Coronary artery (tissue), 2 donors: ENCODE measurements around the gene NUP42.
"Not testable (repeated sequence)": the region's sequence is repeated elsewhere in the genome, so short reads cannot be mapped to it uniquely, and the experiment has no call there.

Source experiments
- DNase-seq: peaks from one replicate; pipeline ENCODE4 v3.0.0-alpha.2; 2017; ENCODE audit warnings: low spot score
- H3K27ac ChIP-seq, 2 donors: fragments of 200-600 bp; sonication (generic); one replicate each; pipeline ENCODE4 v1.5.1; 2016 to 2019
- H3K4me3 ChIP-seq: fragments of 200-600 bp; sonication (generic); 2 replicates; pipeline ENCODE4 v1.5.1; 2016; ENCODE audit warnings: mild to moderate bottlenecking, moderate library complexity
- TF ChIP-seq, protein P1 (sequence below): fragments of 200-600 bp; sonication (generic); IDR thresholded peaks from one replicate; pipeline ENCODE4 v1.5.1; 2019; ENCODE audit warnings: antibody characterized with exemption

Gene NUP42

DNA sequence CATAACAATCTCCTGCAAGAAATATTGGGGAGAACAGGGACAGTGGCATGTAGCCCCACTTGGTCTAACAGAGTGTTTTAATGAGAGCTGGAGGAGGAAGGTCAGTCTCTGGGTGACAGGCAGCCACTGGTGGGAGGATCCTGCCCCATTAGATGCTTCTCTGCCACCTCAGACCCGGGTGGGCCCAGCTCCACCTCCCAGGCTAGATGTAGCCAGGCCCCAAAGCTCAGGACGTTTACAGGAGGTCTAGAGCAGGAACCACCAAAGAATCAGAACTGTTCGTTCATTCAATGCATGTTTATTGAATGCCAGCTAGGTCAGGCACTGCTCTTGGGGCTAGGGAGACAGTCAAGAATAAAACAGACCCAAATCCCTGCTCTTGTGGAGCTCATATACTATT is 36.3 kb downstream of the NUP42 start:
- DNase-seq, result no peak
- no peak overlapping the region for H3K27ac ChIP-seq
- TF ChIP-seq, protein P1, sequence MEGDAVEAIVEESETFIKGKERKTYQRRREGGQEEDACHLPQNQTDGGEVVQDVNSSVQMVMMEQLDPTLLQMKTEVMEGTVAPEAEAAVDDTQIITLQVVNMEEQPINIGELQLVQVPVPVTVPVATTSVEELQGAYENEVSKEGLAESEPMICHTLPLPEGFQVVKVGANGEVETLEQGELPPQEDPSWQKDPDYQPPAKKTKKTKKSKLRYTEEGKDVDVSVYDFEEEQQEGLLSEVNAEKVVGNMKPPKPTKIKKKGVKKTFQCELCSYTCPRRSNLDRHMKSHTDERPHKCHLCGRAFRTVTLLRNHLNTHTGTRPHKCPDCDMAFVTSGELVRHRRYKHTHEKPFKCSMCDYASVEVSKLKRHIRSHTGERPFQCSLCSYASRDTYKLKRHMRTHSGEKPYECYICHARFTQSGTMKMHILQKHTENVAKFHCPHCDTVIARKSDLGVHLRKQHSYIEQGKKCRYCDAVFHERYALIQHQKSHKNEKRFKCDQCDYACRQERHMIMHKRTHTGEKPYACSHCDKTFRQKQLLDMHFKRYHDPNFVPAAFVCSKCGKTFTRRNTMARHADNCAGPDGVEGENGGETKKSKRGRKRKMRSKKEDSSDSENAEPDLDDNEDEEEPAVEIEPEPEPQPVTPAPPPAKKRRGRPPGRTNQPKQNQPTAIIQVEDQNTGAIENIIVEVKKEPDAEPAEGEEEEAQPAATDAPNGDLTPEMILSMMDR, result no peak
- H3K4me3 ChIP-seq, result no peak overlapping the region

DNA sequence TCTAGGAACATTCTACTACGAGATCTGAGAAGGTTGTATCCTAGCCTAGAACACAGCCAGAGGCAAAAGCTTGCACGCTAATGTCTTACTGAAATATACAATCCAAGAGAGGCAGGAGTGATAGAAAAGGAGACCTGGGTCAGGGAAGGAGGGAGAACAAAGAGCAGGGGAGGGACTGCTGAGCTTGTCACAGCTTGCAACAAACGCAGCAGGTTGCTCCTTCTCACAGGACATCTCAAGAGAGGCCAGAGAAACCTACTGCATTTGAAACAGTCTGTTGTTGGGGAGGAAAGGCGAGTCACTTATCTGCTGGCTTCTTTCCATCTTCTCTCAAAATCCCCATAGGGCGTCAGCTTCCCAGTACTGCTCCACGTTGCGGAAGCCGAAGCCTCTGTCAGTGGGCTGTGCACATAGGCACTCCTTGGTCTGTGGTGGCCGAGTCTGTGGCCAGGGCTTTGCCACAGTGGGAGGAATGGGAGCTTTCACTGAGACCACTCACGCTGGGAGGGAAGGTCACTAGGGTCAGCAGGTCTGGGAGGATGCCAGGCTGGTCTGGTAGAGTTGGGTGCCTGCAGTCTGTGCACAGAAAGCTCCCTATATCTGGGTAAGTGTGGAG is 39.0 kb downstream of the NUP42 start:
- no peak for DNase-seq
- H3K4me3 ChIP-seq, result no peak overlapping the region
- H3K27ac ChIP-seq, result no peak overlapping the region
- TF ChIP-seq, protein P1, result no peak

DNA sequence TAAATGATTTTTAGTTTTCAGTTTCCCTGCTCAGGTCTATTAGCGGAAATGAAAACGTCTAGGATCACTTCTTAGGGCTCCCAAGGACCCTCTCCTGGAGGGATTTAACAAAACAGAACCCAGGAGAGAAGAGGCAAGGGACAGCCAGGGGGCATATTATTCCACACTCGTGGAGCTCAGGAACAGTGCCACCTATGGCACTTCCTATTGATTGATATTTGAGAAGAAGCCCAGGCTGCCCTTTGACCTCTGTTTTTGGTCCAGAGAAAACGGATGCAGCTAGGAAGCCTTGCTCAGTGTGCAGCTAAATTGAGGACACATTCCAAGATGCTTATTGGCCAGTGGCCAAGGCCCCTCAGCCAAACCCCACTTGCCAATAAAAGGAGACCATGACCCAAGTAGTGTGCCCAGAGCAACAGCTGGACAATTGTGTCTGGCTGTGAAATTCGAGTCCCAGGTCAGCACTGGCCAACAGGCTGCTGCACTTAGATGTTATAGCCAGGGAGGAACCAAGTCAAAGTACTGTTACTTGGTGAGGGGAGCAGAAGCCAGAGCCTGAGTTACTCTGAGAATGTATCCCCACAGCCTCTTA is 40.7 kb downstream of the NUP42 start:
- Histone ChIP-seq H3K4me3 (no peak overlapping the region), H3K27ac (no peak overlapping the region)
- no peak for DNase-seq

DNA sequence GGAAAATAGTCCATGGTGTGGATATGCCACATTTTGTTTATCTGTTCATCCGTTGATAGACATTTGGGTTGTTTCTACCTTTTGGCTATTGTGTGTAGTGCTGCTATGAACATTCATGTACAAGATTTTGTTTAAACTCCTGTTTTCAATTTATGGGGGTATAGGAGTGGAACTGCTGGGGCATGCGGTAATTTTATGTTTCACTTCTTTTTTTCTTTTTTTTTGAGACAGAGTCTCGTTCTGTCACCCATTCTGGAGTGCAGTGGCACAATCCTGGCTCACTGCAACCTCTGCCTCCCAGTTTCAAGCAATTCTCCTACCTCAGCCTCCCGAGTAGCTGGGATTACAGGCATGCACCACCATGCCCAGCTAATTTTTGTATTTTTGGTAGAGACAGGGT is 42.5 kb downstream of the NUP42 start:
- DNase-seq, H3K4me3 ChIP-seq, H3K27ac ChIP-seq: not testable (repeated sequence)

More for the DNA sequence above, 40.7 kb downstream of the NUP42 start:
- TF ChIP-seq, protein P1, result no peak

DNA sequence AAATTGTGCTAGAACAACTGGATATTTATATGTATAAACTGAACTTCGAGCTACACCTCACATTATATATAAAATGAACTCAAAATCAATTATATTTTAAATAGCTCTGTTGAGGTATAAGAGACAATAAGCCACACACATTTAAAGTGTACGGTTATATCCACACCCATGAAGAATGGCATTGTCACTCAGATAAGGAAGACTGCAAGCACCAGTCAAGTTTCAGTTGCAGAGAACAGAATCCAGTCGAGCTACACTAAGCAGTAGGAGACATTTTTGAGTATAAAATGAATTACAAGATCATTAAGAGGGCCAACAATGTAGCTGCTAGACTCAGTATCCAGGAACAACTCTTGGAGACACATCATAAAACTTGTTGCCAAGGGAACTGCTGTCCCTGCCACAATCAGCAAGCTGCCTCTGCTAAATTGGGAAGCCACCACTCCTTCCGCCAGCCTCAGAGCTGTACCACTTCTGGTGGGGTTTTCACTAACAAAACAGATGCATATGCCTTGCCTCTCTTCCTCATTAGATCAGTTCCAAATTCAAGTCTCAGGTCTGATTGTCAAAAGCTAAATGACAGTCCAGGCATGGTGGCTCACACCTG is 45.1 kb downstream of the NUP42 start:
- no peak for DNase-seq
- no peak overlapping the region for H3K4me3 ChIP-seq
- no peak overlapping the region for H3K27ac ChIP-seq
- TF ChIP-seq, protein P1, result no peak

DNA sequence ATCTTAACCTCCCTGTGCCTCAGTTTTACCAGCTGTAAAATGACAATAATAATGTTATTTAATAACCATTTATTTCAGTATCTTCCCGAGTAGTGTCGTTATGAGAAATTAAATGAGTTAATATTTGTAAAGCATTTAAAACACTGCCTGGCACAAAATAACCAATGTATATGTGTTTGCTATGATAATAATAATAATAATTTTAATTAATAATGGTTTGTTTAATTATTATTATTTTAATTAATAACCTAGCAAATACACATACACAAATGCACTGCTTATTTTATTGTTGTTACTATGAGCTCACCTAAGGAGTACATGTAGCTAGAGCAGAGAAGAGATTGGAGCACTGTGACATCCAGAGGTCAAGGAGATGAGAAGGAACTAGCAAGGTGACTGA is 46.6 kb downstream of the NUP42 start:
- TF ChIP-seq, protein P1, result no peak
- Histone ChIP-seq H3K4me3 (no peak overlapping the region), H3K27ac (no peak overlapping the region)
- DNase-seq, result no peak

DNA sequence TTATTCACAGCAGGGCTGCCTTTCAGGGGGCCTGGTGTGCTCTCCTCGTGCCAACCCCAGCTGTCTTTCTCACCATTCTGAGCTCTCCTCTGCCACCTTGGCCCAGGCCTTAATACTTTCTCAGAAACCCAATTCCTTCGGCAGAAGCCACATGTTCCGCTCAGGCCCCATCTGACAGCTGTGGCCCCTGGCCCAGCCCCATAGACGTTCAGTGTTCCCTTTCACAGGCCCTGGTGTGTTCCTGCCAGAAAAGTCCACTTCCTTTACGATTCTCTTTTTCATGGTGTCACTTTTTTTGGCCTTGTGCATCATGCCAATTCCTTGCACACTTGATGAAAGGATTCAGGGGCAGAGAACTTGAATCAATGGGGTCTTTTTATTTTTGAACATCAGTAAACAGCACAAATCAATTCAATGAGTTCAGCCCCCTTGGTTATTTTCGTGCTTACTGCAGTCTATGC is 48.8 kb downstream of the NUP42 start:
- no peak for DNase-seq
- Histone ChIP-seq H3K4me3 (no peak overlapping the region), H3K27ac (no peak overlapping the region)
- TF ChIP-seq, protein P1, result no peak
